Activated CD4-positive, alpha-beta T cell treated with anti-CD3 and anti-CD28 coated beads, Interleukin-2, amount 50 U/mL, for 1 hour (primary cell): ENCODE results near the gene INF2.

Source experiments
- DNase-seq: peaks from one replicate; pipeline ENCODE4 v3.0.0-alpha.2; 2020

INF2 gene

GRCh38 chr14:104677512-104678332, 11.7 kb upstream of the INF2 start:
- peak; percentile 67 for DNase-seq

- no peak for DNase-seq
Measured at GRCh38 chr14:104678346-104678745, 11.1 kb upstream of the INF2 start.

- no peak for DNase-seq
Measured at GRCh38 chr14:104678901-104679705, 10.3 kb upstream of the INF2 start.

- no peak for DNase-seq
Measured at GRCh38 chr14:104680056-104680805, 9.2 kb upstream of the INF2 start.

- DNase-seq, result no peak
Measured at GRCh38 chr14:104680806-104681688, 8.4 kb upstream of the INF2 start.

- no peak for DNase-seq
Measured at GRCh38 chr14:104681689-104682074, 7.7 kb upstream of the INF2 start.

- no peak for DNase-seq
Measured at GRCh38 chr14:104682107-104682593, 7.3 kb upstream of the INF2 start.

GRCh38 chr14:104683653-104684448, 5.6 kb upstream of the INF2 start:
- DNase-seq, result no peak

- no peak for DNase-seq
Measured at GRCh38 chr14:104684449-104684821, 5.0 kb upstream of the INF2 start.

GRCh38 chr14:104685216-104685997, 4.0 kb upstream of the INF2 start:
- DNase-seq, result no peak

GRCh38 chr14:104685998-104686610, 3.3 kb upstream of the INF2 start:
- no peak for DNase-seq

GRCh38 chr14:104686624-104687517, 2.5 kb upstream of the INF2 start:
- DNase-seq, result no peak

GRCh38 chr14:104687601-104688504, 1.6 kb upstream of the INF2 start:
- DNase-seq, result no peak

- no peak for DNase-seq
Measured at GRCh38 chr14:104688505-104689108, 811 bp upstream of the INF2 start.

GRCh38 chr14:104689881-104690711, 678 bp downstream of the INF2 start:
- no peak for DNase-seq

GRCh38 chr14:104690861-104691455, 1.5 kb downstream of the INF2 start:
- no peak for DNase-seq
